Umbilical cord (tissue), 2 donors: ENCODE results near the gene MVP. TPM values are rescaled to one million over a fixed set of nuclear protein-coding genes. Genes with fewer than 3 reads are reported as not detected.
A peak's percentile ranks its signal among the peaks of the same experiment; 100 is the strongest.

ENCODE experiments used
- DNase-seq: peaks from one replicate; pipeline ENCODE4 v3.0.0-alpha.2; 2015; ENCODE audit warnings: low spot score
- total RNA-seq: library from RNA; depleted of rRNA; stranded (reverse); fragments of >200 nt; gene quantifications from one replicate; pipeline ENCODE4 v1.2.3, GENCODE V29; 2014; ENCODE audit warnings: low replicate concordance; ENCODE audit not compliant: insufficient read depth

Gene MVP
- total RNA-seq, 1 donor from 2014 or later: 91.7 TPM

GRCh38 chr16:29804455-29805231 lies 15.6 kb upstream of the MVP start:
- peak; percentile 35 for DNase-seq

- DNase-seq: peak; percentile 98
These were observed 14.8 kb upstream of the MVP start for GRCh38 chr16:29805232-29806098.

GRCh38 chr16:29806099-29806579 lies 14.1 kb upstream of the MVP start, which contains the start of gene MAZ:
MAZ (plus strand) TSS chr16:29806529; CDS start chr16:29806702, 173 bp downstream.
- no peak for DNase-seq

DNA sequence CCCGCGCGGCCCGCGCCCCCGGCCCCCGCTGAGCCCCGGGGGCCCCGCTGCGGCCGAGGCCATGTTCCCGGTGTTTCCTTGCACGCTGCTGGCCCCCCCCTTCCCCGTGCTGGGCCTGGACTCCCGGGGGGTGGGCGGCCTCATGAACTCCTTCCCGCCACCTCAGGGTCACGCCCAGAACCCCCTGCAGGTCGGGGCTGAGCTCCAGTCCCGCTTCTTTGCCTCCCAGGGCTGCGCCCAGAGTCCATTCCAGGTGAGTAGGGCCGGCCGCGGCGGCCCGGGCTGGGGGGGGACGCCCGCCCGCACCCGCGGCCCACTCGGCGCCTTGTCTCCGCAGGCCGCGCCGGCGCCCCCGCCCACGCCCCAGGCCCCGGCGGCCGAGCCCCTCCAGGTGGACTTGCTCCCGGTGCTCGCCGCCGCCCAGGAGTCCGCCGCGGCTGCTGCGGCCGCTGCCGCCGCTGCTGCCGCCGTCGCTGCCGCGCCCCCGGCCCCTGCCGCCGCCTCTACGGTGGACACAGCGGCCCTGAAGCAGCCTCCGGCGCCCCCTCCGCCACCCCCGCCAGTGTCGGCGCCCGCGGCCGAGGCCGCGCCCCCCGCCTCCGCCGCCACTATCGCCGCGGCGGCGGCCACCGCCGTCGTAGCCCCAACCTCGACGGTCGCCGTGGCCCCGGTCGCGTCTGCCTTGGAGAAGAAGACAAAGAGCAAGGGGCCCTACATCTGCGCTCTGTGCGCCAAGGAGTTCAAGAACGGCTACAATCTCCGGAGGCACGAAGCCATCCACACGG lies 13.4 kb upstream of the MVP start:
- DNase-seq: peak; percentile 71

GRCh38 chr16:29807426-29808218 lies 12.6 kb upstream of the MVP start:
- DNase-seq: peak; percentile 96

DNA sequence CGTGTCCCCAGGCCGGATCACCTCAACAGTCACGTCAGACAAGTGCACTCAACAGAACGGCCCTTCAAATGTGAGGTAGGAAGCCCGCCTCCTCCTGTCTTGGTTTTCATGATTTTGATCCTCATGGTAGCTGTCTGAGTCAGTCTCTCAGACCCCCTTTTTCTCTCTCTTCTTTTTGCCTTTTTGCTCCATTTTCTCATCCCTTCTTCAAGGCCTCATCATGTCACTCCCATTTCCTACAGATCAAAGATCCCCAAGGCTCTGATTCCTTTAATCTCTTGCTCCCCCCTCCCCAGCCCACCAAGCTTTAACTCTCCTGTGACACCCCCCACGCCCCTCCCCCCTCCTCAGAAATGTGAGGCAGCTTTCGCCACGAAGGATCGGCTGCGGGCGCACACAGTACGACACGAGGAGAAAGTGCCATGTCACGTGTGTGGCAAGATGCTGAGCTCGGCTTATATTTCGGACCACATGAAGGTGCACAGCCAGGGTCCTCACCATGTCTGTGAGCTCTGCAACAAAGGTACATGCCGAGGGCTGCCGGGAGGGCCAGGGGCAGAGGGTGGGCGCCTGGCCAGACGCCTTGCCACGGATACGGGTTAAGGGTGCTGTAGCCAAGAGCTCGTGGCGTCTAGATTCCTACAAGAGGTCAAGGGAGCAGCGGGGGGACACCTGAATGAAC lies 11.9 kb upstream of the MVP start:
- no peak for DNase-seq

DNA sequence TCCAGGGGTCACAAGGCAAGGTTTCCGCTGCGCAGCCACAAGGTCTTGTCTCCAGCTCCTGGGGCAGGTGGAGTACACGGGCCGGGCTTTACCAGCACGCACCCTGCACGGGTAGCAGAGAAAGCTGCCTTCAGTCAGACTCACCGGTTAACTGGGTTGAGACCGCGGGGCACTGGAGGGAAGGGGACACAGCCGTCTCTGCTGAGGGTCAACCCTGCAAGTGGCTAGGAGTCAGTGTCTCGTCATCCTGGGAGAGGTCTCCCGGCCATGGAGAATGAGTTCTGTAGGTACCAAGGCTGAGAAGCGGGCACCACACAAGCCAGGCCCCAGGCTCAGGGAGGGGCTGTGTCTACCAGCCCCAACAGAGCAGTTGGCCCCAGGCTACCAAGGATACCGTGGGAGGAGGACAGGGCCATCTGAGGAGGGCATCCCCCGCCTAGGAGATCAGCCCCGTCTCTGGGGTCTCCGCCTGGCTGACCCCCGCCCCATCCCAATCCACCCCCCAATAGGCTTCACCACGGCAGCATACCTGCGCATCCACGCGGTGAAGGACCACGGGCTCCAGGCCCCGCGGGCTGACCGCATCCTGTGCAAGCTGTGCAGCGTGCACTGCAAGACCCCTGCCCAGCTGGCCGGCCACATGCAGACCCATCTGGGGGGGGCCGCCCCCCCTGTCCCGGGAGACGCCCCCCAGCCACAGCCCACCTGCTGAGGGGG lies 11.1 kb upstream of the MVP start:
- DNase-seq: no peak

DNA sequence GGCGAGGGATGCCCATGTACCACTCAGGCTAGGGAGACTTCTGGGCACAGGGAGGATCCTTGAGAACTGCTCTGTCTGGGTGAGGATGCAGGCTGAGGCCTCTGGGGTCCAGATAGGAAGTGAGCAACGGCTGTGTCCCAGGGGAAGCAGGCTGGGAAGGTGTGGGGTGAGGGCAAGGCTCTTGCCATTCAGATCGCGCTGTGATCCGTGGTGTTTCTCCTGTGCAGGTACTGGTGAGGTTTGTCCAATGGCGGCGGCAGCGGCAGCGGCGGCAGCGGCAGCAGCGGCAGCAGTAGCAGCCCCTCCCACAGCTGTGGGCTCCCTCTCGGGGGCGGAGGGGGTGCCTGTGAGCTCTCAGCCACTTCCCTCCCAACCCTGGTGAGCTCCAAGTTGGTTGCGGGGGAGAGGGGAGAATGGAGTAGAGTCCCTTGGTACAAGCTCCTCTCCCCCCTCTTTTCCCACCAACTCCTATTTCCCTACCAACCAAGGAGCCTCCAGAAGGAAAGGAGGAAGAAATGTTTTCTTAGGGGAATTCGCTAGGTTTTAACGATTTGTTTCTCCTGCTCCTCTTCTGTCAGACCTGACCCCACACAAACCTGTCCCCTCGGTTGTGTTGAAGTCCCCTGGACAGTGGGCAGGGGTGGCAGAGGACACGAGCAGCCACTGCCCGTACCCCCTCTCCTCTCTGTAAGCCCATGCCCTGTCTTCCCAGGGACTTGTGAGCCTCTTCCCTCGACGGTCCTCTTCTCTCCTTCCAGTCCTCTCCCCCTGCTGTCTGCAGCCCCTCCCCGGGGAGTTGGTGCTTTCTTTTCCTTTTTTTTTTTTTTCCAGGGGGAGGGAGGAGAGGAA lies 10.2 kb upstream of the MVP start:
- DNase-seq: peak; percentile 43

DNA sequence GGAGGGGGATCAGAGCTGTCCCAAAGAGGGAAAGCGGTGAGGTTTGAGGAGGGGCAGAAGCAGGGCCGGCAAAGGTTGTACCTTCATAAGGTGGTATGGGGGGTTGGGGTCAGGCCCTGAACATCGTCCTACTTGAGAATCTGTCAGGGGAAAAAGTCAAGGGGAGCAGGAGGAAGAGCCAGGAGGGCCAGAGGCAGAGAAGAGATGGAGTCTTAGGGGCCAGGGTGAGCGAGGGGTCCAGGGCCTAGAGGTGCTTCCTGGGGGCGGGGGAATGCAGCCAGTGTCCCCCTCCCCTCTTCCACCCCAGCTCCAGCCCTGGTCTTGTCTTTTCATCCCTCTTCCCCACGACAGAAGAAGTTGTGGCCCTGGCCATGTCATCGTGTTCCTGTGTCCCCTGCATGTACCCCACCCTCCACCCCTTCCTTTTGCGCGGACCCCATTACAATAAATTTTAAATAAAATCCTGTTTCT lies 9.5 kb upstream of the MVP start:
- no peak for DNase-seq

DNA sequence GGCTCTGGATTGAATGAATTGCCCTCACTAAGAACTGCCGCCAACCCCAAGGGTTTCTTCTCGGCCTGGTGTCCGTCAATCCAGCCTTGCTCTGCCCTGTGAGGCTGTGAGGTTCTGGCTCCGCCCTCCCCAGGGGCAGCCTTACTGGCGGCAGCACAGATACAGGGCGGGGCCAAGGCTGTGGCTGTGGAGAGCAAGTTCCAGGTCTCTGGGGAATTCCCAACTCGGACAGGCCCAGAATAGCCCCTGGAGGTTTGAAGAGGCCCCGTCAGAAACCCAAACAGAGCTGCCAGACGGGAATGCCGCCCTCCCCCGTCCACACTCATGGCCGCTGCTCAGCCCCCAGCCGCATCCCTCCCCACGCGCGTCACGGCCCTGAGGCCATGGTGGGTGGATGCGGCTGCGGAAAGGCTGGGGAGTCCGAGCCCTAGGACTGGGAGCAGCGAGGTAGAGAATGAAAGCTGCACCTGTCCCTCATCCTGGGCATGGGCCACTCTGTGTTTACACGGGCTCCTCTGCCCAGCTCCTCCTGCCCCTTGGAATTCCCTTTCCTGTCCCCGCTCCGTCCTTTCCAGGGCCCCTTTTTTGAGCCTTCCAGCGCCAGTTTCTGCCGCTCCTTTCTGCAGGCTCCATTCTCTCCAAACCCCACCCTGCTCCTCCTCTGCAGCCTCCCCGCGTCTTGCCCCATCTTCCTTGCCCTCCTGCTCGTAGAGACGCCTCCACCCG lies 8.9 kb upstream of the MVP start:
- peak; percentile 99 for DNase-seq

DNA sequence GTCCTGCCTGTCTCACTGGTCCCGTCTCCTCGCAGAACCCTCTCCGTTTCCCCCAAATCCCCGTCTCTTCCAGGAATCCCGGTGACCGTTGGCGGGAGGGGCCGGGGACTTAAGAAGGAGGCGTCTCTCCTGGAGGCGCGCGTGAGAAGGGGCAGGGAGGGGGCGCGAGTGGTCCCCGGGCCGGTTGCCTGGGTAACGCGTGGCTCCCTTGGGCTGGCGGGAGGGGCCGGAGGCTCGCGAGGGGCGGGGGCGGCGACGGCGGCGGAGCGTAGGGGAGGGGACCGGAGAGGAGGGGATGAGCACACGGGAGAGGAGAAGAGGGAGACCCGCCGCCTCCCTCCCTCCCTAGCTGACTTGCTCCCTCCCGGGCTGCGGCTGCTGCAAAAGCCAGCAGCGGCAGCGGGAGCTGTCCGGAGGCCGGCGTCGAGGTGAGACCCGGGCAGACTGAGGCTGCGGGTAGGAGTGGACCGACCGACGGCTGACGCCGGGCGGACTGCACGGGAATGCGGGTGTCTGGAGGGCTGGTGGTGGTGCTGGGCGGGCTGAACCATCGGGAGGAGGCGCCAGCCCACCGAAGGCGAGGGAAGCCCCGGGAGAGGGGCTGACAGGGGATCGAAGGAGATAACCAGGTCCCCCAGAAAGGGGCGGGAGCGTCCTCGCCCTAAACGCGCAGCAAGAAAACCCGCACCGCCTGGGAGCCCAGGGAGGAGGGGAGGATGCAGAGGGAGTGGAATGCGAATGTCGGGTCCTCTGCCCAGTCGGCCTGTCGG lies 8.2 kb upstream of the MVP start, which contains the start of gene PRRT2:
PRRT2 (plus strand) TSS at position 298 of the 770 bp plus-strand sequence. CDS start 862 bp downstream, outside the sequence.
- DNase-seq: peak; percentile 90

DNA sequence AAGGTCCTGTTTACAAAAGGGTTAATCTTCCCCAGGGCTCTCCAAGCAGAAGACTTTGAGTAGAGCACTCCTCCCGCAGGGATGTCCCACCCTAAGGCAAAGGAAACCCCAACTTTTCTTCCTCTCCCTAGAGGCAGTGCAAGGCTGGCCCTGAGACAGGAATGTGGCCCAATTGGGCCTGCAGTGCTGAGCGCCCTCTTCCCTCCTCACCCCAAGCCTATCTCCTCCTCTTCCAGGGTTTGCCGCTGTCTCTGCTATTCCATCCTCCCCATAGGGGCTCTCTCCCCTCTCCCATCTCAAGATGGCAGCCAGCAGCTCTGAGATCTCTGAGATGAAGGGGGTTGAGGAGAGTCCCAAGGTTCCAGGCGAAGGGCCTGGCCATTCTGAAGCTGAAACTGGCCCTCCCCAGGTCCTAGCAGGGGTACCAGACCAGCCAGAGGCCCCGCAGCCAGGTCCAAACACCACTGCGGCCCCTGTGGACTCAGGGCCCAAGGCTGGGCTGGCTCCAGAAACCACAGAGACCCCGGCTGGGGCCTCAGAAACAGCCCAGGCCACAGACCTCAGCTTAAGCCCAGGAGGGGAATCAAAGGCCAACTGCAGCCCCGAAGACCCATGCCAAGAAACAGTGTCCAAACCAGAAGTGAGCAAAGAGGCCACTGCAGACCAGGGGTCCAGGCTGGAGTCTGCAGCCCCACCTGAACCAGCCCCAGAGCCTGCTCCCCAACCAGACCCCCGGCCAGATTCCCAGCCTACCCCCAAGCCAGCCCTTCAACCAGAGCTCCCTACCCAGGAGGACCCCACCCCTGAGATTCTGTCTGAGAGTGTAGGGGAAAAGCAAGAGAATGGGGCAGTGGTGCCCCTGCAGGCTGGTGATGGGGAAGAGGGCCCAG lies 7.3 kb upstream of the MVP start:
- peak; percentile 18 for DNase-seq

DNA sequence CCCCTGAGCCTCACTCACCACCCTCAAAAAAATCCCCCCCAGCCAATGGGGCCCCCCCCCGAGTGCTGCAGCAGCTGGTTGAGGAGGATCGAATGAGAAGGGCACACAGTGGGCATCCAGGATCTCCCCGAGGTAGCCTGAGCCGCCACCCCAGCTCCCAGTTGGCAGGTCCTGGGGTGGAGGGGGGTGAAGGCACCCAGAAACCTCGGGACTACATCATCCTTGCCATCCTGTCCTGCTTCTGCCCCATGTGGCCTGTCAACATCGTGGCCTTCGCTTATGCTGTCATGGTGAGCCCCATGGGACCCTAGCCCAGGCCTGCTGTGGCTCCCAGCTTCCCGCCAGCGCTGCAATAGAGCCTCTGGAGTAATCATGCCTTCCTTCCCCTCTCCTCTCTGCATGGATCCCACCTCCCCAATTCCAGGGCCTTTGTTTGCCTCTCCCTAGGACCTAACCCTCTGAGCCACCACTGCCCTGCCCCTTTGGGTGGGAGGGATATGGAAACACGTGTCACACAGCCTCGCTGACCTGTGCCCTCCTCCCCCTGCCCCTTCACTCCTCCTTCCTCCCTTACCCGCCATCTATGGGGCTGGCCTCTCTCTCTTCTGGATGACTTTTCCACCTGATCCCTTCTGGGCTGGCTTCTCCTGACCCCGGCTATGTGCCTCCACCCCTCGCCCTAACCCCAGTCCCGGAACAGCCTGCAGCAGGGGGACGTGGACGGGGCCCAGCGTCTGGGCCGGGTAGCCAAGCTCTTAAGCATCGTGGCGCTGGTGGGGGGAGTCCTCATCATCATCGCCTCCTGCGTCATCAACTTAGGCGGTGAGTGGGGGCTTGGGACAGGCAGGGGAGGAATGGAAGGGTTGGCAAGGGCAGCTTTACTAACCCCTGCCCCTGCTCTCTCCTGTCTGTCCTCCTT lies 6.4 kb upstream of the MVP start:
- no peak for DNase-seq

GRCh38 chr16:29814592-29814991 lies 5.7 kb upstream of the MVP start:
- DNase-seq: no peak
